SK-N-SH (cell line): ENCODE data around the gene SEPTIN2. TPM values are rescaled to one million over a fixed set of nuclear protein-coding genes. Genes with fewer than 3 reads are reported as not detected.
"Not testable (repeated sequence)": the region's sequence is repeated elsewhere in the genome, so short reads cannot be mapped to it uniquely, and the experiment has no call there.

ENCODE experiments used
- CTCF ChIA-PET: fragments of 300-600, 350-600 bp; formaldehyde crosslinking; extraction: SDS; loops from one replicate; lab custom pipeline; 2021; lab: Yijun Ruan, JAX
- POLR2A ChIA-PET: fragments of 350-600 bp; sonication (Branson Sonifier 250); formaldehyde crosslinking; extraction: SDS; loops from one replicate; lab custom pipeline; 2020; ENCODE audit warnings: antibody characterized with exemption, inconsistent platforms; lab: Yijun Ruan, JAX
- DNase-seq: peaks from one replicate; pipeline ENCODE4 v3.0.0; 2012
- H2AFZ ChIP-seq: fragments of 200-600 bp; sonication (generic); 2 replicates; pipeline ENCODE4 v1.8.1; 2016; ENCODE audit warnings: antibody characterized with exemption, mild to moderate bottlenecking, low read depth
- H3F3A ChIP-seq: fragments of 200-600 bp; sonication (generic); replicated peaks from 2 replicates; pipeline ENCODE3; 2016; ENCODE audit warnings: antibody characterized with exemption, mild to moderate bottlenecking; ENCODE audit not compliant: insufficient read depth
- H3K27ac ChIP-seq, 2 experiments: fragments of 200-500 bp in 1 of 2; fragments of 200-600 bp in 1 of 2; sonication (Bioruptor generic) in 1 of 2; sonication (generic), shearing (Covaris generic) in 1 of 2; 2 replicates each; pipeline versions ENCODE4 v1.5.1 to v1.6.1; 2014 to 2016; ENCODE audit warnings: low read depth in 2 of 2, inconsistent platforms in 1 of 2, low read length in 1 of 2, mild to moderate bottlenecking in 1 of 2, mixed read lengths in 1 of 2
- H3K27me3 ChIP-seq: fragments of 200-600 bp; sonication (generic), shearing (Covaris generic); 2 replicates; pipeline ENCODE4 v1.6.1; 2016; ENCODE audit warnings: mixed run types; ENCODE audit not compliant: insufficient read depth
- H3K36me3 ChIP-seq, 2 experiments: fragments of 200-500 bp in 1 of 2; fragments of 200-600 bp in 1 of 2; sonication (Bioruptor generic) in 1 of 2; sonication (generic) in 1 of 2; replicated peaks in 1 of 2; 2 replicates each; pipeline versions ENCODE3 to v1.5.1; 2014 to 2016; ENCODE audit warnings: low read length in 1 of 2, mild to moderate bottlenecking in 1 of 2; ENCODE audit not compliant: insufficient read depth in 2 of 2, control insufficient read depth in 1 of 2
- H3K4me1 ChIP-seq, 2 experiments: fragments of 200-500 bp in 1 of 2; fragments of 200-600 bp in 1 of 2; sonication (Bioruptor generic) in 1 of 2; sonication (generic), shearing (Covaris generic) in 1 of 2; 2 replicates each; pipeline versions ENCODE4 v1.5.1 to v1.6.1; 2014 to 2016; ENCODE audit warnings: low read depth in 1 of 2, low read length in 1 of 2, mixed run types in 1 of 2; ENCODE audit not compliant: insufficient read depth in 2 of 2, control insufficient read depth in 1 of 2
- H3K4me2 ChIP-seq: fragments of 200-600 bp; sonication (generic), shearing (Covaris generic); 2 replicates; pipeline ENCODE4 v1.6.1; 2017; ENCODE audit warnings: mixed run types
- H3K4me3 ChIP-seq, 2 experiments: fragments of 200-500 bp in 1 of 2; fragments of 200-600 bp in 1 of 2; sonication (Bioruptor generic) in 1 of 2; sonication (generic), shearing (Covaris generic) in 1 of 2; 2 replicates each; pipeline versions ENCODE4 v1.5.1 to v1.8.1; 2014 to 2016; ENCODE audit warnings: low read depth in 2 of 2, inconsistent platforms in 1 of 2, low read length in 1 of 2, mild to moderate bottlenecking in 1 of 2, mixed read lengths in 1 of 2, moderate library complexity in 1 of 2
- H3K79me2 ChIP-seq: fragments of 200-600 bp; sonication (generic); 2 replicates; pipeline ENCODE4 v1.8.1; 2017; ENCODE audit warnings: mild to moderate bottlenecking; ENCODE audit not compliant: insufficient read depth
- H3K9ac ChIP-seq: fragments of 200-600 bp; sonication (generic); 2 replicates; pipeline ENCODE4 v1.6.1; 2017; ENCODE audit warnings: mixed run types
- H3K9me2 ChIP-seq: fragments of 200-600 bp; sonication (generic); 2 replicates; pipeline ENCODE4 v1.6.1; 2017; ENCODE audit warnings: mixed run types
- H3K9me3 ChIP-seq: fragments of 200-600 bp; sonication (generic); 2 replicates; pipeline ENCODE4 v1.6.1; 2017; ENCODE audit warnings: mixed run types, mild to moderate bottlenecking, moderate library complexity
- H4K20me1 ChIP-seq: fragments of 200-600 bp; sonication (generic); 2 replicates; pipeline ENCODE4 v1.6.1; 2017; ENCODE audit warnings: mild to moderate bottlenecking, mixed run types; ENCODE audit not compliant: insufficient read depth
- EP300 ChIP-seq, 2 experiments: IDR thresholded peaks; 2 replicates each; pipeline versions ENCODE4 v1.4.0 to v1.6.1; 2012; ENCODE audit warnings: borderline replicate concordance in 1 of 2, low read depth in 1 of 2, low read length in 1 of 2
- FOXM1 ChIP-seq: IDR thresholded peaks from 2 replicates; pipeline ENCODE4 v1.4.0; 2012; ENCODE audit warnings: low read depth, mild to moderate bottlenecking
- GABPA ChIP-seq: IDR thresholded peaks from 2 replicates; pipeline ENCODE4 v1.4.0; 2012; ENCODE audit warnings: low read depth, mild to moderate bottlenecking
- GATA2 ChIP-seq: sonication (generic); formaldehyde crosslinking; IDR thresholded peaks from 2 replicates; pipeline ENCODE4 v1.5.0; 2020; ENCODE audit warnings: mild to moderate bottlenecking, missing genetic modification reagents
- JUND ChIP-seq: IDR thresholded peaks from 2 replicates; pipeline ENCODE4 v1.4.0; 2012
- MEF2A ChIP-seq: IDR thresholded peaks from 2 replicates; pipeline ENCODE4 v1.4.0; 2012; ENCODE audit warnings: low read depth, borderline replicate concordance
- NFIC ChIP-seq: IDR thresholded peaks from 2 replicates; pipeline ENCODE4 v1.4.0; 2012; ENCODE audit warnings: borderline replicate concordance
- NRF1 ChIP-seq: IDR thresholded peaks from 2 replicates; pipeline ENCODE4 v1.6.1; 2012; ENCODE audit warnings: low read depth, mild to moderate bottlenecking, low read length
- PBX3 ChIP-seq: IDR thresholded peaks from 2 replicates; pipeline ENCODE4; 2012
- POLR2AphosphoS5 ChIP-seq: IDR thresholded peaks from 2 replicates; pipeline ENCODE4 v1.6.1; 2012; ENCODE audit warnings: low read depth, low read length
- RCOR1 ChIP-seq: fragments of 150-350 bp; IDR thresholded peaks from 2 replicates; pipeline ENCODE4 v1.6.1; 2017; ENCODE audit warnings: antibody characterized with exemption, low read length
- RFX5 ChIP-seq: IDR thresholded peaks from 2 replicates; pipeline ENCODE4 v1.6.1; 2012; ENCODE audit warnings: mild to moderate bottlenecking, improper control_type of control experiment, low read length
- TAF1 ChIP-seq: IDR thresholded peaks from 2 replicates; pipeline ENCODE4 v1.6.1; 2012; ENCODE audit warnings: low read depth, mild to moderate bottlenecking, low read length, moderate library complexity, borderline replicate concordance
- TEAD4 ChIP-seq: IDR thresholded peaks from 2 replicates; pipeline ENCODE4 v1.4.0; 2012; ENCODE audit warnings: mild to moderate bottlenecking, borderline replicate concordance; ENCODE audit not compliant: insufficient read depth
- ZBTB33 ChIP-seq: IDR thresholded peaks from 2 replicates; pipeline ENCODE4 v1.4.0; 2012; ENCODE audit warnings: low read depth, borderline replicate concordance
- WGBS: methylation state at CpG from one replicate; pipeline ENCODE4 v1.1.6; 2017; ENCODE audit warnings: low lambda C conversion rate; 5-methylcytosine and 5-hydroxymethylcytosine counted together
- polyA plus RNA-seq, 3 experiments: library from polyadenylated mRNA; depleted of rRNA; stranded (reverse); fragments of >200 nt; gene quantifications; 2 replicates each; pipeline ENCODE4 v1.2.3, GENCODE V29; 2012
- TF ChIP-seq, protein P1 (sequence below): IDR thresholded peaks from 2 replicates; pipeline ENCODE4 v1.4.0; 2012; ENCODE audit warnings: low read depth
- TF ChIP-seq, protein P2 (sequence below): fragments of 150-350 bp; IDR thresholded peaks from 2 replicates; pipeline ENCODE4 v1.6.1; 2016; ENCODE audit warnings: mild to moderate bottlenecking, low read depth, low read length

SEPTIN2 gene
- polyA plus RNA-seq, 1 of the 3 experiments (the other 2 are of a cell fraction) = 226 TPM

GRCh38 chr2:241291977-241292376, 23.7 kb upstream of the SEPTIN2 start:
- H3K36me3 ChIP-seq = peaks cover 3 to 15% of the 10 kb centered on the region in 2 experiments
- peaks cover 80% of the 10 kb centered on the region for H4K20me1 ChIP-seq
- TF ChIP-seq TEAD4 (no peak), EP300 (IDR thresholded peaks at IDR 0.05; ENCODE audit: borderline replicate concordance in 1 of 2, low read depth in 1 of 2, low read length in 1 of 2) (no peak), RFX5 (no peak), ZBTB33 (no peak), PBX3 (no peak), RCOR1 (no peak), TAF1 (no peak), POLR2AphosphoS5 (no peak), GATA2 (CRISPR knock-in tag) (no peak), GABPA (no peak), JUND (no peak), FOXM1 (no peak), NRF1 (no peak), NFIC (no peak), MEF2A (no peak)
- TF ChIP-seq, protein P1, sequence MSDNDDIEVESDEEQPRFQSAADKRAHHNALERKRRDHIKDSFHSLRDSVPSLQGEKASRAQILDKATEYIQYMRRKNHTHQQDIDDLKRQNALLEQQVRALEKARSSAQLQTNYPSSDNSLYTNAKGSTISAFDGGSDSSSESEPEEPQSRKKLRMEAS = no peak
- TF ChIP-seq, protein P2, sequence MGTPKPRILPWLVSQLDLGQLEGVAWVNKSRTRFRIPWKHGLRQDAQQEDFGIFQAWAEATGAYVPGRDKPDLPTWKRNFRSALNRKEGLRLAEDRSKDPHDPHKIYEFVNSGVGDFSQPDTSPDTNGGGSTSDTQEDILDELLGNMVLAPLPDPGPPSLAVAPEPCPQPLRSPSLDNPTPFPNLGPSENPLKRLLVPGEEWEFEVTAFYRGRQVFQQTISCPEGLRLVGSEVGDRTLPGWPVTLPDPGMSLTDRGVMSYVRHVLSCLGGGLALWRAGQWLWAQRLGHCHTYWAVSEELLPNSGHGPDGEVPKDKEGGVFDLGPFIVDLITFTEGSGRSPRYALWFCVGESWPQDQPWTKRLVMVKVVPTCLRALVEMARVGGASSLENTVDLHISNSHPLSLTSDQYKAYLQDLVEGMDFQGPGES = no peak

GRCh38 chr2:241293378-241293797, 22.3 kb upstream of the SEPTIN2 start:
- not testable (repeated sequence) for H3K9me3 ChIP-seq, H3F3A ChIP-seq, H3K4me1 ChIP-seq, H3K9ac ChIP-seq, DNase-seq, H3K27me3 ChIP-seq, H3K4me3 ChIP-seq, H3K4me2 ChIP-seq, H3K9me2 ChIP-seq, H3K27ac ChIP-seq, H2AFZ ChIP-seq
- 93% methylated on average over 7 of the region's 7 CpGs for WGBS
- Histone ChIP-seq H3K36me3 (peaks cover 7 to 19% of the 10 kb centered on the region in 2 experiments), H4K20me1 (peaks cover 88% of the 10 kb centered on the region), H3K79me2 (peaks cover 98% of the 10 kb centered on the region)
- ChIA-PET CTCF (interaction anchor here (1.1 to 5.8 kb wide), 4 partner anchors 13 to 455 kb away, joined by 3 to 29 read pairs (median 5); partner anchors contain the start of genes HDLBP and SEPTIN2), POLR2A (interaction anchor here (0.6 to 1.1 kb wide), 2 partner anchors 9 to 364 kb away, joined by 3 read pairs; no protein-coding TSS in a partner anchor)

More at GRCh38 chr2:241291977-241292376, 23.7 kb upstream of the SEPTIN2 start:
- Histone ChIP-seq H3K9me3 (no peaks in the 10 kb centered on the region), H2AFZ (no peak overlapping the region), H3F3A (no peaks in the 10 kb centered on the region), H3K4me2 (no peak overlapping the region), H3K79me2 (peaks cover 100% of the 10 kb centered on the region), H3K9me2 (no peaks in the 10 kb centered on the region), H3K9ac (no peak overlapping the region), H3K4me1 (peaks cover 5 to 10% of the 10 kb centered on the region in 2 experiments; a peak in 2 of 4 replicates), H3K4me3 (no peak overlapping the region), H3K27ac (peak overlapping the region; percentile 6 to 80; a peak in 3 of 4 replicates), H3K27me3 (no peaks in the 10 kb centered on the region)
- CTCF ChIA-PET = interaction anchor here (1.1 to 5.8 kb wide), 4 partner anchors 10 to 378 kb away, joined by 3 to 29 read pairs (median 6); partner anchors contain the start of genes HDLBP and SEPTIN2
- 52% methylated on average over 6 of the region's 6 CpGs for WGBS
- peak; percentile 55 for DNase-seq
- POLR2A ChIA-PET = interaction anchor here (1.2 to 1.6 kb wide), 2 partner anchors 15 to 23 kb away, joined by 3 to 5 read pairs; partner anchors contain the start of gene HDLBP
